ENCODE results near the gene CDKL2. TPM values are rescaled to one million over a fixed set of nuclear protein-coding genes. Genes with fewer than 3 reads are reported as not detected.

Gene CDKL2
- total and polyA plus RNA-seq, 2 donors (not counting 1 experiment from before 2014, with no cell fraction given), result 0.81 TPM; not detected in 1

DNA sequence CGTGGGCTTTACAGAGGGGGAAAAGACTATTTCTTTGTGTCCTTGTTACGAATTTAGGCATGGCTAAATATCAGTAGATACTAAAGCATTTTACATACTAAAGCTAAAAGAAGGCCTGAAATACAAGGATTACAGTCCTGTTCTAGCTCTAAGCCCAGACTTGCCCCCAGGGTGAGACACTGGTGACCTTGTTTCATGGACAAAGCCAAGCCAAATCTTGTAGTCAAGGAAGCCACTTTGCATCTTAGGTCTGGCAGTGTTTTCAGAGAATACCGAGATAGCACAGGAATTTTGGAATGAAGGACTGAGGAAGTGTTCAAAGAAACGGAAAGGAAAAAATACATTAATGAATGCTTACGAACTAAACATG lies 43.6 kb upstream of the CDKL2 start:
- H3K27ac Mint-ChIP-seq, result peak overlapping the region; percentile 99
- Histone ChIP-seq H2AFZ (ENCODE audit: insufficient read depth, low read depth, low read length, poor library complexity, severe bottlenecking) (peak overlapping the region; percentile 75), H3K4me2 (replicated peaks; ENCODE audit: low read depth, low read length, poor library complexity, severe bottlenecking) (peak overlapping the region; percentile 71), H3K9me3 (ENCODE audit: control extremely low read depth in 1 of 3, control insufficient read depth in 2 of 3, insufficient read depth in 1 of 3, low read length in 2 of 3) (no peaks in the 10 kb centered on the region), H3K36me3 (replicated peaks in 1 of 2; ENCODE audit: control extremely low read depth in 1 of 2, control insufficient read depth in 1 of 2, extremely low read depth in 1 of 2, insufficient read depth in 2 of 2, low read length in 1 of 2) (no peaks in the 10 kb centered on the region), H3K4me1 (ENCODE audit: control insufficient read depth in 2 of 2, insufficient read depth in 2 of 2, low read length in 2 of 2) (peaks cover 28 to 34% of the 10 kb centered on the region in 2 donors), H3K9ac (ENCODE audit: low read length) (peak overlapping the region; percentile 99), H3K27ac (ENCODE audit: low read length in 2 of 2) (peak overlapping the region; percentile 95 to 99), H4K20me1 (ENCODE audit: control insufficient read depth, insufficient read depth, low read length, poor library complexity, severe bottlenecking) (peaks cover 30% of the 10 kb centered on the region), H3K4me3 (ENCODE audit: control extremely low read depth in 1 of 5, extremely low read depth in 1 of 5, insufficient read depth in 1 of 5, low read depth in 2 of 5, low read length in 4 of 5) (peak overlapping the region; percentile 77 to 100 (median 96)), H3K79me2 (ENCODE audit: control insufficient read depth, insufficient read depth, low read length) (peaks cover 50% of the 10 kb centered on the region), H3K27me3 (replicated peaks in 1 of 4; ENCODE audit: control extremely low read depth in 1 of 4, control insufficient read depth in 3 of 4, insufficient read depth in 4 of 4, low read length in 3 of 4) (no peaks in the 10 kb centered on the region)
- H3K9me3 Mint-ChIP-seq (ENCODE audit: insufficient read depth), result no peaks in the 10 kb centered on the region
- intact Hi-C loops (cut with micrococcal nuclease), result loop anchor here (1.0 to 2.0 kb wide), 6 partner anchors 19 to 317 kb away; partner anchors contain the start of genes CDKL2, RCHY1, SDAD1 and THAP6
- 90% methylated on average over 3 of the region's 5 CpGs for WGBS (ENCODE audit: insufficient coverage)
- ChIA-PET POLR2A (interaction anchor here (0.8 to 3.6 kb wide), 3 partner anchors 18 to 51 kb away, joined by 3 to 27 read pairs (median 5); partner anchors contain the start of gene USO1), CTCF (interaction anchor here (1.8 to 2.9 kb wide), 3 partner anchors 34 to 49 kb away, joined by 6 to 25 read pairs (median 6); partner anchors contain the start of gene USO1)
- H3K4me3 Mint-ChIP-seq, result peak overlapping the region; percentile 99
- DNase-seq (no peak), ATAC-seq (ENCODE audit: low read depth) (no peak)
- no peaks in the 10 kb centered on the region for H3K27me3 Mint-ChIP-seq
- TF ChIP-seq, protein P1, sequence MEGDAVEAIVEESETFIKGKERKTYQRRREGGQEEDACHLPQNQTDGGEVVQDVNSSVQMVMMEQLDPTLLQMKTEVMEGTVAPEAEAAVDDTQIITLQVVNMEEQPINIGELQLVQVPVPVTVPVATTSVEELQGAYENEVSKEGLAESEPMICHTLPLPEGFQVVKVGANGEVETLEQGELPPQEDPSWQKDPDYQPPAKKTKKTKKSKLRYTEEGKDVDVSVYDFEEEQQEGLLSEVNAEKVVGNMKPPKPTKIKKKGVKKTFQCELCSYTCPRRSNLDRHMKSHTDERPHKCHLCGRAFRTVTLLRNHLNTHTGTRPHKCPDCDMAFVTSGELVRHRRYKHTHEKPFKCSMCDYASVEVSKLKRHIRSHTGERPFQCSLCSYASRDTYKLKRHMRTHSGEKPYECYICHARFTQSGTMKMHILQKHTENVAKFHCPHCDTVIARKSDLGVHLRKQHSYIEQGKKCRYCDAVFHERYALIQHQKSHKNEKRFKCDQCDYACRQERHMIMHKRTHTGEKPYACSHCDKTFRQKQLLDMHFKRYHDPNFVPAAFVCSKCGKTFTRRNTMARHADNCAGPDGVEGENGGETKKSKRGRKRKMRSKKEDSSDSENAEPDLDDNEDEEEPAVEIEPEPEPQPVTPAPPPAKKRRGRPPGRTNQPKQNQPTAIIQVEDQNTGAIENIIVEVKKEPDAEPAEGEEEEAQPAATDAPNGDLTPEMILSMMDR (IDR thresholded peaks at IDR 0.05), result no peak
- TF ChIP-seq EZH2 (IDR thresholded peaks at IDR 0.05; ENCODE audit: borderline replicate concordance, insufficient read depth, low read depth, low read length, poor library complexity, severe bottlenecking), result no peak
- H3K4me1 Mint-ChIP-seq, result peaks cover 38% of the 10 kb centered on the region

All from B cell (primary cell).